Neuronal stem cell (in vitro differentiated cells): ENCODE measurements around the gene ZNF423.

Experiments used
- DNase-seq: peaks from one replicate; pipeline ENCODE4 v3.0.0-alpha.2; 2013; ENCODE audit warnings: low spot score
- H2AFZ ChIP-seq: one replicate; pipeline ENCODE4 v1.6.1; 2013; ENCODE audit warnings: mild to moderate bottlenecking, low read length, inconsistent platforms
- H2AK5ac ChIP-seq: 2 replicates; pipeline ENCODE4 v1.6.1; 2013; ENCODE audit warnings: low read depth, mild to moderate bottlenecking, inconsistent platforms, low read length, moderate library complexity, mixed read lengths
- H2BK120ac ChIP-seq: 2 replicates; pipeline ENCODE4 v1.6.1; 2013; ENCODE audit warnings: low read depth, mild to moderate bottlenecking, inconsistent platforms, low read length, moderate library complexity, mixed read lengths
- H2BK12ac ChIP-seq: one replicate; pipeline ENCODE4 v1.6.1; 2013; ENCODE audit warnings: low read length, inconsistent platforms
- H2BK15ac ChIP-seq: 2 replicates; pipeline ENCODE4 v1.6.1; 2013; ENCODE audit warnings: mild to moderate bottlenecking, low read length, inconsistent platforms, mixed read lengths
- H2BK5ac ChIP-seq: one replicate; pipeline ENCODE4 v1.6.1; 2013; ENCODE audit warnings: inconsistent platforms, mild to moderate bottlenecking, low read length, moderate library complexity
- H3K14ac ChIP-seq: one replicate; pipeline ENCODE4 v1.6.1; 2013; ENCODE audit warnings: low read length, inconsistent platforms
- H3K18ac ChIP-seq: 2 replicates; pipeline ENCODE4 v1.6.1; 2013; ENCODE audit warnings: low read length, inconsistent platforms
- H3K23ac ChIP-seq: 2 replicates; pipeline ENCODE4 v1.6.1; 2013; ENCODE audit warnings: low read depth, mild to moderate bottlenecking, mixed read lengths, low read length, inconsistent platforms; ENCODE audit not compliant: poor library complexity
- H3K27ac ChIP-seq: replicated peaks from 3 replicates; pipeline ENCODE4 v1.5.1; 2013; ENCODE audit warnings: low read length, inconsistent platforms
- H3K27me3 ChIP-seq, 3 experiments: 2 replicates each; pipeline ENCODE4 v1.6.1; 2013; ENCODE audit warnings: low read length in 3 of 3, mild to moderate bottlenecking in 2 of 3, inconsistent platforms in 1 of 3, low read depth in 1 of 3, mixed read lengths in 1 of 3, moderate library complexity in 1 of 3; ENCODE audit not compliant: control insufficient read depth in 3 of 3, insufficient read depth in 3 of 3
- H3K36me3 ChIP-seq, 2 donors: replicated peaks in 1 of 2; 2 replicates each; pipeline ENCODE4 v1.6.1; 2013; ENCODE audit warnings: low read length in 2 of 2; ENCODE audit not compliant: control insufficient read depth in 2 of 2, insufficient read depth in 2 of 2
- H3K4ac ChIP-seq: 2 replicates; pipeline ENCODE4 v1.6.1; 2013; ENCODE audit warnings: inconsistent platforms, mild to moderate bottlenecking, low read length, moderate library complexity
- H3K4me1 ChIP-seq, 2 donors: 1 replicate in 1 of 2; 2 replicates in 1 of 2; pipeline ENCODE4 v1.6.1; 2013; ENCODE audit warnings: low read length in 2 of 2, low read depth in 1 of 2; ENCODE audit not compliant: control insufficient read depth in 2 of 2, insufficient read depth in 1 of 2
- H3K4me2 ChIP-seq: one replicate; pipeline ENCODE4 v1.6.1; 2013; ENCODE audit warnings: mild to moderate bottlenecking, low read length, inconsistent platforms; ENCODE audit not compliant: insufficient read depth, poor library complexity, severe bottlenecking
- H3K4me3 ChIP-seq, 2 donors: 2 replicates each; pipeline ENCODE4 v1.5.1; 2013; ENCODE audit warnings: low read length in 2 of 2, mild to moderate bottlenecking in 2 of 2, inconsistent platforms in 1 of 2, moderate library complexity in 1 of 2
- H3K79me1 ChIP-seq: one replicate; pipeline ENCODE4 v1.6.1; 2013; ENCODE audit warnings: low read depth, mild to moderate bottlenecking, inconsistent platforms, low read length, moderate library complexity
- H3K9ac ChIP-seq: one replicate; pipeline ENCODE4 v1.6.1; 2013; ENCODE audit warnings: mild to moderate bottlenecking, low read depth, low read length, inconsistent platforms; ENCODE audit not compliant: poor library complexity
- H3K9me3 ChIP-seq, 2 donors: replicated peaks in 1 of 2; 2 replicates each; pipeline versions ENCODE3 to v1.6.1; 2013; ENCODE audit warnings: low read length in 2 of 2, mild to moderate bottlenecking in 2 of 2, inconsistent platforms in 1 of 2, low read depth in 1 of 2, mixed read lengths in 1 of 2, moderate library complexity in 1 of 2; ENCODE audit not compliant: control insufficient read depth in 2 of 2, insufficient read depth in 1 of 2
- H4K8ac ChIP-seq: one replicate; pipeline ENCODE4 v1.6.1; 2013; ENCODE audit warnings: low read depth, mild to moderate bottlenecking, inconsistent platforms, low read length, moderate library complexity
- H4K91ac ChIP-seq: one replicate; pipeline ENCODE4 v1.6.1; 2013; ENCODE audit warnings: low read length, low read depth, mild to moderate bottlenecking, inconsistent platforms; ENCODE audit not compliant: poor library complexity
- WGBS, 2 donors: extraction: QIAGEN DNeasy Blood & Tissue Kit; methylation state at CpG; one replicate each; pipeline ENCODE4 v1.1.7; 2013; ENCODE audit warnings: missing lambda C conversion rate in 2 of 2, mixed read lengths in 1 of 2; ENCODE audit not compliant: insufficient read length in 2 of 2, insufficient replicate concordance in 1 of 2; ENCODE audit errors: extremely low coverage in 2 of 2; 5-methylcytosine and 5-hydroxymethylcytosine counted together

The ZNF423 gene

GRCh38 chr16:49653577-49653976 is 202.3 kb downstream of the ZNF423 start:
- no peaks in the 10 kb centered on the region for H3K27me3 ChIP-seq
- H2BK12ac ChIP-seq, result no peak overlapping the region
- no peak overlapping the region for H3K18ac ChIP-seq
- no peak overlapping the region for H3K9ac ChIP-seq
- H2BK15ac ChIP-seq, result no peak overlapping the region
- no peak overlapping the region for H2BK120ac ChIP-seq
- H2AK5ac ChIP-seq, result no peak overlapping the region
- H3K36me3 ChIP-seq, result peaks cover 1 to 8% of the 10 kb centered on the region in 2 donors
- H2AFZ ChIP-seq, result no peak overlapping the region
- no peak overlapping the region for H3K23ac ChIP-seq
- no peak overlapping the region for H2BK5ac ChIP-seq
- H4K91ac ChIP-seq, result no peak overlapping the region
- H3K14ac ChIP-seq, result no peak overlapping the region
- H3K9me3 ChIP-seq, result peaks cover 4 to 5% of the 10 kb centered on the region in 2 donors
- peaks cover 7% of the 10 kb centered on the region for H3K79me1 ChIP-seq
- no peak overlapping the region for H3K4me2 ChIP-seq
- no peak overlapping the region for H4K8ac ChIP-seq
- H3K4me3 ChIP-seq, result no peak overlapping the region
- peaks cover 7 to 10% of the 10 kb centered on the region in 2 donors for H3K4me1 ChIP-seq
- no peak overlapping the region for H3K4ac ChIP-seq
- H3K27ac ChIP-seq, result no peak overlapping the region
- WGBS, 2 donors, result no CpG with 5 or more reads among the region's 1 CpG
- DNase-seq, result no peak

GRCh38 chr16:49653173-49653570 is 202.7 kb downstream of the ZNF423 start:
- whole genome bisulfite sequencing, 2 donors, result no CpG with 5 or more reads among the region's 6 CpGs
- no peak overlapping the region for H3K4ac ChIP-seq

GRCh38 chr16:49652456-49653172 is 203.3 kb downstream of the ZNF423 start:
- peaks cover 7 to 10% of the 10 kb centered on the region in 2 donors for H3K4me1 ChIP-seq
- no peaks in the 10 kb centered on the region for H3K27me3 ChIP-seq
- H3K79me1 ChIP-seq, result peaks cover 7% of the 10 kb centered on the region
- WGBS, 2 donors, result no CpG with 5 or more reads among the region's 23 CpGs
- no peak overlapping the region for H4K91ac ChIP-seq
- no peak for DNase-seq
- H3K9me3 ChIP-seq, result peaks cover 4 to 13% of the 10 kb centered on the region in 2 donors
- H3K23ac ChIP-seq, result peak overlapping the region; percentile 67
- peak overlapping the region; percentile 77 for H3K18ac ChIP-seq
- no peak overlapping the region for H2BK15ac ChIP-seq
- no peak overlapping the region for H3K4me3 ChIP-seq
- H2BK120ac ChIP-seq, result no peak overlapping the region
- no peak overlapping the region for H2AK5ac ChIP-seq
- H2BK12ac ChIP-seq, result no peak overlapping the region
- H3K27ac ChIP-seq, result no peak overlapping the region
- H2AFZ ChIP-seq, result no peak overlapping the region
- no peak overlapping the region for H4K8ac ChIP-seq
- H3K36me3 ChIP-seq, result peaks cover 1 to 12% of the 10 kb centered on the region in 2 donors
- H2BK5ac ChIP-seq, result no peak overlapping the region
- no peak overlapping the region for H3K4ac ChIP-seq
- no peak overlapping the region for H3K14ac ChIP-seq
- no peak overlapping the region for H3K9ac ChIP-seq
- no peak overlapping the region for H3K4me2 ChIP-seq

More at GRCh38 chr16:49653173-49653570, 202.7 kb downstream of the ZNF423 start:
- Histone ChIP-seq H2BK15ac (no peak overlapping the region), H2BK120ac (no peak overlapping the region), H3K4me1 (peaks cover 7 to 10% of the 10 kb centered on the region in 2 donors), H2AFZ (no peak overlapping the region), H2BK12ac (no peak overlapping the region), H3K23ac (no peak overlapping the region), H3K27ac (no peak overlapping the region), H3K9me3 (peaks cover 4 to 7% of the 10 kb centered on the region in 2 donors), H3K9ac (no peak overlapping the region), H2AK5ac (no peak overlapping the region), H3K79me1 (peaks cover 7% of the 10 kb centered on the region), H3K18ac (no peak overlapping the region), H4K8ac (no peak overlapping the region), H3K4me2 (no peak overlapping the region), H2BK5ac (no peak overlapping the region), H3K4me3 (no peak overlapping the region), H3K27me3 (no peaks in the 10 kb centered on the region), H3K36me3 (peaks cover 1 to 8% of the 10 kb centered on the region in 2 donors), H3K14ac (no peak overlapping the region), H4K91ac (no peak overlapping the region)
- DNase-seq, result no peak

GRCh38 chr16:49651996-49652395 is 203.9 kb downstream of the ZNF423 start:
- no peaks in the 10 kb centered on the region for H3K27me3 ChIP-seq
- no peak overlapping the region for H3K14ac ChIP-seq
- H4K91ac ChIP-seq, result no peak overlapping the region
- H2BK5ac ChIP-seq, result no peak overlapping the region
- DNase-seq, result no peak
- H3K4me2 ChIP-seq, result no peak overlapping the region
- no peak overlapping the region for H3K27ac ChIP-seq
- no peak overlapping the region for H2AK5ac ChIP-seq
- H3K9ac ChIP-seq, result no peak overlapping the region
- peaks cover 7% of the 10 kb centered on the region for H3K79me1 ChIP-seq
- peaks cover 1 to 15% of the 10 kb centered on the region in 2 donors for H3K36me3 ChIP-seq
- no peak overlapping the region for H2AFZ ChIP-seq
- no peak overlapping the region for H2BK12ac ChIP-seq
- H3K9me3 ChIP-seq, result peaks cover 9 to 19% of the 10 kb centered on the region in 2 donors
- no peak overlapping the region for H3K4me3 ChIP-seq
- no peak overlapping the region for H3K23ac ChIP-seq
- no CpG with 5 or more reads among the region's 7 CpGs for WGBS, 2 donors
- no peak overlapping the region for H2BK120ac ChIP-seq
- no peak overlapping the region for H2BK15ac ChIP-seq
- H3K4me1 ChIP-seq, result peaks cover 7 to 10% of the 10 kb centered on the region in 2 donors
- no peak overlapping the region for H3K18ac ChIP-seq
- no peak overlapping the region for H3K4ac ChIP-seq
- H4K8ac ChIP-seq, result no peak overlapping the region
